Neural cell (in vitro differentiated cells): ENCODE data around the gene SIGLEC6.

Source experiments
- CTCF ChIP-seq: fragments of 450-650 bp; IDR thresholded peaks from 2 replicates; pipeline ENCODE4 v1.5.1; 2014; ENCODE audit warnings: antibody characterized with exemption, mild to moderate bottlenecking, moderate library complexity; ENCODE audit not compliant: poor library complexity, severe bottlenecking
- EP300 ChIP-seq: fragments of 450-650 bp; conservative IDR thresholded peaks from 2 replicates; pipeline ENCODE4 v1.6.1; 2014; ENCODE audit warnings: antibody characterized with exemption, mild to moderate bottlenecking, moderate library complexity; ENCODE audit not compliant: poor library complexity, severe bottlenecking
- SMC3 ChIP-seq: fragments of 450-650 bp; conservative IDR thresholded peaks from 2 replicates; pipeline ENCODE4 v1.6.1; 2014; ENCODE audit warnings: antibody characterized with exemption, mild to moderate bottlenecking, moderate library complexity; ENCODE audit not compliant: poor library complexity

- TF ChIP-seq SMC3 (no peak), CTCF (no peak), EP300 (no peak)
These were observed 34.1 kb upstream of the SIGLEC6 start for GRCh38 chr19:51565583-51565982.
